NCI-H1092 treated with DMSO at 0.1 percent for 48 hours (cell line): Measurements from ENCODE around the gene TPP1.

ENCODE experiments used
- DNase-seq: peaks from one replicate; lab custom pipeline; 2025; lab: John Stamatoyannopoulos, UW

The TPP1 gene

GRCh38 chr11:6587360-6587953 lies 31.8 kb downstream of the TPP1 start:
- DNase-seq = no peak

GRCh38 chr11:6586434-6587359 lies 32.5 kb downstream of the TPP1 start:
- DNase-seq = no peak

GRCh38 chr11:6584528-6584927 lies 34.7 kb downstream of the TPP1 start:
- DNase-seq = no peak

GRCh38 chr11:6583584-6583983 lies 35.6 kb downstream of the TPP1 start:
- DNase-seq = no peak

- no peak for DNase-seq
Observed at GRCh38 chr11:6579681-6580080, 39.5 kb downstream of the TPP1 start.

GRCh38 chr11:6578134-6578533 lies 41.1 kb downstream of the TPP1 start:
- DNase-seq = no peak

- DNase-seq = peak; percentile 81
Observed at GRCh38 chr11:6576471-6577373, 42.5 kb downstream of the TPP1 start.

- no peak for DNase-seq
Observed at GRCh38 chr11:6574816-6575715, 44.2 kb downstream of the TPP1 start.

GRCh38 chr11:6572215-6572614 lies 47.0 kb downstream of the TPP1 start:
- DNase-seq = no peak

GRCh38 chr11:6571434-6572008 lies 47.7 kb downstream of the TPP1 start:
- DNase-seq = no peak

- no peak for DNase-seq
Observed at GRCh38 chr11:6570691-6571427, 48.4 kb downstream of the TPP1 start.

- DNase-seq = no peak
Observed at GRCh38 chr11:6569706-6570105, 49.5 kb downstream of the TPP1 start.

- peak; percentile 4 for DNase-seq
Observed at GRCh38 chr11:6568191-6568918, 50.9 kb downstream of the TPP1 start.

- no peak for DNase-seq
Observed at GRCh38 chr11:6567371-6567745, 51.9 kb downstream of the TPP1 start.

GRCh38 chr11:6566704-6567370 lies 52.4 kb downstream of the TPP1 start:
- DNase-seq = no peak

GRCh38 chr11:6565988-6566703 lies 53.1 kb downstream of the TPP1 start:
- no peak for DNase-seq

- DNase-seq = no peak
Observed at GRCh38 chr11:6565325-6565724, 53.9 kb downstream of the TPP1 start.

GRCh38 chr11:6563667-6564066 lies 55.6 kb downstream of the TPP1 start:
- no peak for DNase-seq
